ENCODE results near the gene DPP7.

GRCh38 chr9:137062384-137062783 is 52.1 kb downstream of the DPP7 start:
- TF ChIP-seq CTCF (IDR thresholded peaks at IDR 0.05) = no peak
- no peak for TF ChIP-seq POLR2A (IDR thresholded peaks at IDR 0.05)
